ENCODE data around the gene DISC1. TPM values are rescaled to one million over a fixed set of nuclear protein-coding genes. Genes with fewer than 3 reads are reported as not detected.

The DISC1 gene
- total RNA-seq, 1 donor from 2014 or later = 4.7 TPM

DNA sequence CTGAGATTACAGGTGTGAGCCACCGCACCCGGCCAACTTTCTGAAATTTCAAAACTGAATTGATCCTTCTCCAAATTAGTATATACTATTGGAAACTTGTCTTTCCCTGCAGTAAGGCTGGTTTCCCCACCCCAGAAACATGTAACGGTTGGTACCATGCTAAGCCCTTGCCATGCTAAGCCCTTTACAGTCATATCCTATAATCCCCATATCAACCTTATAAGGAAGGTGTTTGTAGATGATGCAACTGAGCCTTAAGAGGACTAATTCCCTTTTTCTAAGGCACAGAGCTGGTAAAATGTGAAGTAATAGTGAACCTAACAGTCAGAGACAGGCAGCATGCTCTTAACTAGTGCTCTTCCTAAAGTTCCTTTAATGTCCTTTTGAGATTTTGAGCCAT is 413.7 kb downstream of the DISC1 start:
- Mint-ChIP-seq H3K4me1 (ENCODE audit: unreplicated experiment) (peaks cover 2% of the 10 kb centered on the region), H3K4me3 (no peak overlapping the region), H3K9me3 (no peaks in the 10 kb centered on the region), H3K36me3 (peaks cover 4% of the 10 kb centered on the region), H3K27ac (no peak overlapping the region), H3K27me3 (peaks cover 13% of the 10 kb centered on the region)
- TF ChIP-seq, protein P1, sequence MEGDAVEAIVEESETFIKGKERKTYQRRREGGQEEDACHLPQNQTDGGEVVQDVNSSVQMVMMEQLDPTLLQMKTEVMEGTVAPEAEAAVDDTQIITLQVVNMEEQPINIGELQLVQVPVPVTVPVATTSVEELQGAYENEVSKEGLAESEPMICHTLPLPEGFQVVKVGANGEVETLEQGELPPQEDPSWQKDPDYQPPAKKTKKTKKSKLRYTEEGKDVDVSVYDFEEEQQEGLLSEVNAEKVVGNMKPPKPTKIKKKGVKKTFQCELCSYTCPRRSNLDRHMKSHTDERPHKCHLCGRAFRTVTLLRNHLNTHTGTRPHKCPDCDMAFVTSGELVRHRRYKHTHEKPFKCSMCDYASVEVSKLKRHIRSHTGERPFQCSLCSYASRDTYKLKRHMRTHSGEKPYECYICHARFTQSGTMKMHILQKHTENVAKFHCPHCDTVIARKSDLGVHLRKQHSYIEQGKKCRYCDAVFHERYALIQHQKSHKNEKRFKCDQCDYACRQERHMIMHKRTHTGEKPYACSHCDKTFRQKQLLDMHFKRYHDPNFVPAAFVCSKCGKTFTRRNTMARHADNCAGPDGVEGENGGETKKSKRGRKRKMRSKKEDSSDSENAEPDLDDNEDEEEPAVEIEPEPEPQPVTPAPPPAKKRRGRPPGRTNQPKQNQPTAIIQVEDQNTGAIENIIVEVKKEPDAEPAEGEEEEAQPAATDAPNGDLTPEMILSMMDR (conservative IDR thresholded peaks at IDR 0.05) = no peak
- DNase-seq (ENCODE audit: extremely low spot score, unreplicated experiment) = no peak

- H3K27ac Mint-ChIP-seq = no peak overlapping the region
- H3K36me3 Mint-ChIP-seq = peaks cover 4% of the 10 kb centered on the region
- no peak for DNase-seq (ENCODE audit: extremely low spot score, unreplicated experiment)
- no peak overlapping the region for H3K4me3 Mint-ChIP-seq
- H3K9me3 Mint-ChIP-seq = peaks cover 3% of the 10 kb centered on the region
- peaks cover 17% of the 10 kb centered on the region for H3K27me3 Mint-ChIP-seq
- TF ChIP-seq, protein P1 (conservative IDR thresholded peaks at IDR 0.05) = no peak
- H3K4me1 Mint-ChIP-seq (ENCODE audit: unreplicated experiment) = peaks cover 14% of the 10 kb centered on the region
Measured at GRCh38 chr1:232044728-232045127, 418.1 kb downstream of the DISC1 start.

- Mint-ChIP-seq H3K4me1 (ENCODE audit: unreplicated experiment) (peaks cover 14% of the 10 kb centered on the region), H3K27me3 (peaks cover 20% of the 10 kb centered on the region), H3K4me3 (peak overlapping the region; percentile 0), H3K9me3 (peaks cover 3% of the 10 kb centered on the region), H3K36me3 (peaks cover 4% of the 10 kb centered on the region), H3K27ac (peak overlapping the region; percentile 30)
- TF ChIP-seq, protein P1 (conservative IDR thresholded peaks at IDR 0.05) = no peak
- no peak for DNase-seq (ENCODE audit: extremely low spot score, unreplicated experiment)
Measured at GRCh38 chr1:232045139-232045994, 418.8 kb downstream of the DISC1 start.

- DNase-seq (ENCODE audit: extremely low spot score, unreplicated experiment) = no peak
- TF ChIP-seq, protein P1 (conservative IDR thresholded peaks at IDR 0.05) = no peak
- Mint-ChIP-seq H3K4me1 (ENCODE audit: unreplicated experiment) (peaks cover 14% of the 10 kb centered on the region), H3K36me3 (peaks cover 4% of the 10 kb centered on the region), H3K27ac (peak overlapping the region; percentile 30), H3K9me3 (peaks cover 3% of the 10 kb centered on the region), H3K27me3 (peaks cover 24% of the 10 kb centered on the region), H3K4me3 (no peak overlapping the region)
Measured at GRCh38 chr1:232046451-232047306, 420.1 kb downstream of the DISC1 start.

DNA sequence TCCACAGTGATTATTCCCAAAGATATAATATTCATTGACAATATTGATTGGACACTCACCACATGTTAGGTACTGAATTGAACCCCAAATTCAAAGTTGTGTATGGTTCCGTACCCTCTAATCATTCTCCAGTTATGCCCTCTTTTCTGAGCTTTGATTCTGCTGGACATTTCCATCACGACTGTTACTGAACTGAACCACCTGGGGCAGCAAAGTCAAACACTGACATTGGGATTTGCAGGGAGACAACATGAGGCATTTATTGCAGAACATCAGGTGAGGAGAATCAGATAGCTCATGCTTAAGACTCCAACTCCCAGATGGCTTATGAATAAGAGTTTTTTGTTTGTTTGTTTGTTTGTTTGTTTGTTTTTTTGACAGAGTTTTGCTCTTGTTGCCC is 420.9 kb downstream of the DISC1 start:
- Mint-ChIP-seq H3K4me3 (no peak overlapping the region), H3K27me3 (peaks cover 24% of the 10 kb centered on the region), H3K4me1 (ENCODE audit: unreplicated experiment) (peaks cover 14% of the 10 kb centered on the region), H3K36me3 (peaks cover 4% of the 10 kb centered on the region), H3K27ac (no peak overlapping the region), H3K9me3 (peaks cover 3% of the 10 kb centered on the region)
- TF ChIP-seq, protein P1 (conservative IDR thresholded peaks at IDR 0.05) = peak; percentile 31
- DNase-seq (ENCODE audit: extremely low spot score, unreplicated experiment) = no peak
